ENCODE results near the gene RALGPS1.

RALGPS1 gene

DNA sequence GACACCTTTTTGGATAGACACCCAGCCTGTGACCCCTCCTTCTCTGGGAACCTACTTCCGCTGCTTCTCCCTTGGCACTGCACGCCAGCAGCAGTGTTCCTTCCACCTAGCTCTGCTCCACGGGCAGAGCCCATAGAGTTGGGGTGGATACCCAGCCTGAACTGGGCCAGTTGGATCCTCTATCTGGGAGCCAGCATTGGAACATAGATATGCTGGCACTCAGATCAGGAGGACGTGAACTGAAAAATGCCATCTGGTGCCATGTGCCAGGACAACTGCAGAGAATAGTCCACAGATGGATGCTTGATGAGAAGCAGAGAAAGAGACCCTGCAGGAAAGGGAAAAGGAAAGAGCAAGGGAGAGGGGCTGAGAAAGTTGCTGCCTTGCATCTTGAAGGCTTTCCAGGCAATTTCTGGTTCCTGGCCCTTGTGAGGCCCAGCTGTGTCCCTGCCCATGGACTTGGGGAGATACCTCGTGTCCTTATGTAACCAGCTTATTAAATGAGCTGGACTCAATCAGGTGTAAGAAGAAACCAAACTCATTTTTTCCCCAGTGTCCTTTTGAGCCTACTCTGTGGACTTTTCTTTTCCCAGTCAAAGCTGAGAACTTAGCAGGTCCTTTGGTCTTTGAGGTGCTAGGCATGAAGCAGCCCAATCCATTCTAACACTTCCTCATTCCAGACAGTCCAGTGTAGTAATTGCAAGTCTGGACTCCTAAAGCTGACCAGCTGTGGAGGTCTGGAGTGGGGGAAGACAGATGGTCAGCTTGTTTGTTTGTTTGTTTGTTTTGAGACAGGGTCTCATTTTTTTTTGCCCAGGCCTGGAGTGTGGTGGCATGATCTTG is 168.8 kb downstream of the RALGPS1 start:
- no peak for DNase-seq

DNA sequence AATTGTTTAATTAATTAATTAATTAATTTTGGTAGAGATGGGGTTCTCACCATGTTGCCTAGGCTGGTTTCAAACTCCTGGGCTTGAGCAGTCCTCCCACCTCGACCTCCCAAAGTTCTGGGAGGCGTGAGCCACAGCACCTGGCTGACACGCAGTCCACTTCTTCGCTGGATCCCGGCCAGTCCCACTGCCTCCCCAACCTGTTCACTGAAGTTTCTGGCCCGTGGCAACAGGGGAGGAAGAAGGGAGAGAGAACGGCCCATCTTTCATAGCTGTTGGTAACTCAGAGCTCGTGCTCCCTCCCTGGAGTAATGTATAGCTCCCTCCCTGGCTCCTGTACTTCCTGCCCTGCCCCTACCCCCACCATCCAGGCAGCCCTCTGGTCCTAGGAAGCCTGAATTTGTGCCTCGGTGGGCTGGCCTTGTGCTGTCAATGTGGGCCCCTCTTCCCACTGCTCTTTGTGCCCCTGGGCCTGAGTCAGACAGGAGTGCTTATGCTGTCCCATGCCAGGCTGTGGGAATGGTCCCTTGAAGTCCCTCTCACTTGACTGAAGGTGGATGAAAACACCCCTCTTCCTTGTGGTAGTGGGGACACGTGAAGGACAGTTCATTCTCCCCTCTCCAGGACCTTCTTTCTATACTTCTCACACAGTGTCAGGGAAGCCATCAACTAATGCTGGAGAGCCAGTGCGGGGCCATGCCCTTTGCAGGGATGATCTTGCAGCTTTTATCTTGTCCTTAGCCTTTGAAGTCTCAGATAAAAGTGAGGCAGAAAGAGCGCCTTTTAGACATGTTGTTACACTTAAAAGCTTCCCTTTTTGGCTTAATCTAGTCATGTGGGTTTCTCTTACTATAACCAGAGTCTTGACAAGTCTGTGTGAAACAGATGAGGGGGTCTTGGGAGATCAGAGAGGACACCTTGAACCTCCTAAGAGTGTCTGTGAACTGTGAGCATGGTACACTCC is 169.8 kb downstream of the RALGPS1 start:
- DNase-seq: no peak

DNA sequence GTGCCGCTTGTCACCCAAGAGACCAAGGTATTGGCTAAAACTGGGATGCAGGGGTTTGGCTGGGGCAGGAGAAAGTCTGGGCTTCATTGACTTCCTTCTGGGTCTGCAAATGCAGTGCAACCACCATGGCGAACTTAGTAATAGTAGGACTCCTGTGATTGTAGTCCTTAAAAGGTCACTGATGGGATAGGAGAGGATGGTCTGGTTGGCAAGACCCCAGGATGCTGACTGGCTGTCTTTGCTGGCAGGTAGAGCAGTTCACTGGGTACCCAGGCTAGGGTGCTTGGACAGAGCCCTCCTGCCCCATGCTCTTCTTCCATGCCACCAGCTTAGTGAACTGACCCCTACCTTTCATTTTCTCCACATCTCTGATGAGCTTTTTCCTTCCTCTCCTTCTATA is 170.6 kb downstream of the RALGPS1 start:
- no peak for DNase-seq

DNA sequence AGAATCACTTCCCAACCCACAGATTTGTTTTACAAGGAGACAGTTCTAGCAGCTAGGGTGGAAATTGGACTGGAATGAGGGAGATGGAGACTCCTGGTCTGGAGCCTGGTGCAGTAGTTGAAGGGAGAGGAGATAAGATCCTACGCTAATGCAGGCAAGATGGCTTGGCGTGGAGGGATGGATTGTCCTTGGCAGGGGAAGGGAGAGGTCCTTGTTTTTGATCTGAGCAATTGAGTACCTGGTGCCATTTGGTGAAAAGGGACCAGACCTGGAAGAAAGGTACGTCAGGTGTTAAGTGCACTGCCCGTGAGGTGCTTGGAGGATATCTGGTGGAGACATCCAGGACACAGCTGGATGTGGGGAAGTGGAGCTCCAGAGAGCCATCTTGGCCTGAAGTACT is 172.2 kb downstream of the RALGPS1 start:
- DNase-seq: no peak

DNA sequence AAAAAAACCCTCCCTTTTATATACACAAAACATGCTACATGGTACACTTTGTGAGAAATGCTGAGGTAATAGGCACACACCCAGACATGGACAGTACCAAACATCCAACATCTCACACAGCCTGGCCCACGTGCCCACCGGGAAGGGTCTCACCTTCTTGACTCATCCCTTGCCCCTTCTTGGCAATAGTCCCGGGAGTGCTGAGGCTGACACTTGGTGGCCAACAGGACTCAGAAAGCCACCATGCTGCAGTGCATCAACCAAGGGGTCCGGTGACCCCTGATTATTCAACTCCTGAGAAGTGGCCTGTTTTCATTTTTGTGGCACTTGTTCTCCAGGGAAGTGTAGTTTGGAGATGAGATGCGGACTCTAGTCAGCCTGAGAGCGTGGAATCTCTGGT is 172.8 kb downstream of the RALGPS1 start:
- DNase-seq: no peak

GRCh38 chr9:127087836-127088235 is 173.3 kb downstream of the RALGPS1 start:
- no peak for DNase-seq

DNA sequence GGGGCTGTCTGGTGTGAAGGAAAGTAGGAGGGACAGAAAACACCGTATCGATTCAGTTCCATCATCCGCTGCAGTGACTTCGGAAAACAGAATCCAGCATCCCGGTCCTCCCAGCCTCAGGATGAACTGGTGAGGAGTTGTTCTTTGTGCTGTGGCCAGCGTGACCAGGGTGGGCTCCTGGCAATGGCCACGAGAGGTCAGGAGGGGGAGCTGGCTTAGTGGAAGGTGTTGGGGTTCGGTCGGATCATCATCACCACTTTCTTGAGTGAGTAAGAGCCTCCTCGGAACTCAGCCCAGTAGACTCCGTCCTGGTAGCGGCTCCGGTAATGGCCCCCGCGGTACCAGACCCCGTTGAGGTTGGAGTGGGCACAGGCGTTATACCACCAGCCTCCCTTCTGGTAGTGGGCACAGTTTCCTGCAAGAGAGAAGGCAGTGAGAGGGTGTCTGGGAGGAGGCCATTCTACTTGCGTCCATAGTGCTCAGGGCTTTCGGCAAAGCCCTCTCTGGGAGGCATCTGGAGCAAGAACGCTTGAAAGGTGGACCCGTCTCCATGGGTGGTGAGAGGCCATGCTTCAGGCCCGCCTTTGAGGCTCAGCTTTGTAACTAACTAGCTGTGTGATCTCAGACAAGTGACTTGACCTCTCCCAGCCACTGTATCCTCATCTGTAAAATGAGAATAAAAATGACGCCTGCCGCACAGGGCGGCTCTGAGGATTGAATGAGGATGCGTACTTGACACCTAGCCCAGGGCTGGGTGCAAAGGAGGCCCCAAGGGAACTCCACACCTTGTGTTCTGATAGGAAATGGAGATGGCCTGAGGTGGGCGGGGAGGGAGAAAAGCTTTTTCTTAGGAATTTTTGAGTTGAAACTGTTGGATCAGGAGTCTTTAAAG is 174.4 kb downstream of the RALGPS1 start:
- no peak for DNase-seq

- DNase-seq: no peak
Measured at GRCh38 chr9:127089631-127090081, 175.1 kb downstream of the RALGPS1 start.

DNA sequence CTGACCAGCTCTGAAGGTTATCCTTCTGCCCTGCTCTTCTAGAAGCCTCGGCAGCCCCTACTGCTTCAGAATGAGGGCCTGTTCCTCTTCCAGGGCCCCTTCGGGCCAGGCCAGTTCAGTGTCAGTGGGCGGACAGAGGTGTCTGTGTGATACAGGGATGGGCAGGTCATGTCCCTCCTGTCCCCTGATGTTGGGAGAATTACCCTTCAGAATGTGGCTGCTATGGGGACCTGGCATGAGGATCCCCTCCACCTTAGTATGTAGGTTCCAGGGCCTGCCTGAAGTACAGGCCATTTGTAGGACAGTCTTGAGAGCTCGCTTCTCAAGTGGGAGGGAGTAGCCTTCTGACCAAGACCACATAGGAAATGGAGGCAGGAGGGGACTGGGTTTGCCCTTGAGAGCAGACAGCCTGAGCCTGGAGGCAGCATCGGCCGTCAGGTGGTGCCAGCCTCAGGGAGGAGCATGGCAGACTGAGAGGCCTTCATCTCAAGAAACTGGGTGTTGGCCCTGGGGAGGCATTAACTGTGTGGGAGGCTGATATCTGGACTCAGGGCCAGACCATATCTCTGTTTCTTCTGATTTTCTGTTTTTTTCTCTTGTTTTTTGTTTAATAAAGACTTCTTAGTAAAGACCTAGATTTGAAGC is 175.9 kb downstream of the RALGPS1 start:
- no peak for DNase-seq

DNA sequence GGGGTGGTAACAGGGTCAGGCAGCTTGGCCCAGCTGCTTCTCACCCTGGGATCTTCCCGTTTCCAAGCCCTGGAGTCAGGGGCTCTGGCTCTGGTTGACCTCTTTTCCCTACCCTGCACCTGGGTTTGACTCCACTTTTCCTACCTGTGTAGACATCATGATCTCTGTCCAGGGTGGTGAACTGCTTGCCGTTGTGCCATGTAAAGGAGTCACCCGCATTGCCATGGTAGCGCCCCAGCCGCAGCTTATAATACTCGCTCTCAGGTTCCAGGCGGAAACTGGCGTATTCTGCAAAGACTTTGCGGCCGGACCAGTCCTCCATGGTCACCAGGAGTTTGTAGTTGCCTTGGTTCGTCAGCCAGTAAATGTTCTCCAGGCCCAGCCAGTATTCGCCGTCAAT is 176.9 kb downstream of the RALGPS1 start:
- no peak for DNase-seq

GRCh38 chr9:127092041-127092608 is 177.5 kb downstream of the RALGPS1 start:
- no peak for DNase-seq

DNA sequence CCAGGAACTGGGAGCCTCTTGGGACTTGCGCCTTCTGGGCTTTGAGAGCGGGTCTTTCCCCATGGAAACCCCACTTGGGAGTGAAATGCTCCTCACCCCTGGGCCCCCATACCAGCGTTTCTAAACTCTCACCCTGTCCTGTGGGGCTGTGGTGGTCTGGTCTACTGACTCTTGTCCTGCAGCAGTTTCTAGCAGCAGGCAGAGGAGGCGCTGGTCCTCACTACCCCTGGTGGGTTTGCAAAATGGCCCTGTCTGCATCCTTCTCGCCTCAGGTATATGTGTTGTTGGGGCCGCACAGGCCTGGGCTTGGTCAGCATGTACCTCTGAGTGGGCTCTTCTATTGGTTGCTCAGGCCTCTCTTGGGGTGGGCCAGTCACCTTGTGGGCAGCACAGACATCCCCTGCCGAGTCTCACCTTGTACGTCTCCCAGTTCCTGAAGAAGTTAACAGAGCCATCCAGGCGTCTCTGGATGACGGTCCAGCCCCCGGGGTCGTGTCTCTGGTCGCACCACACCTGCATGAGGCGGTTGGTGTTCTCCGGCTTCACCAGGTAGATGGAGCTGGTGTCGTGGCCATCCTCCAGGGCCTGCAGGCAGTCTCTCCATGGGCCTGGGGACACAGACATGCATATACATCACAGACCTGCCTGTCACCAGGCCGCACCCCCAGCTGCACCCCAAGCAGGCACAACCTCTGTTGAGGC is 178.9 kb downstream of the RALGPS1 start:
- DNase-seq: no peak

DNA sequence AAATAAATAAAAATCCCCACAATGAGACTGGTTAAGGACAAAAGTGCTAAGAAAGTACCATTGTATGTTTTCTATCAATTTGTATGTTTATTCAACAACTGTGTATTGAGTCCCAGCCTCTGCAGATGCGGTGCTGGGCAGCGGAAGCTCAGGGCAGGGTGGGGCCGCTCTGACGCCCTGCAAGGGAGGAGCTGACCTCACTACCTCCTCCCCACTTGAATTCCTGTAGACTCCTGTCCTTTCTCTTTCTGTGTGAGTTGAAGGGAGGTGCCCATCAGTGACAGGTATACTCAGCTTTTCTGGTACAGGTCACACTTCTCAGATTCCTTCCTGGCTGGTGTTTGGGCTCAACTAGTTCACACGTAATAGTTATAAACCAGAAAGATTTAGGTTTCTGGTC is 180.8 kb downstream of the RALGPS1 start:
- DNase-seq: no peak

DNA sequence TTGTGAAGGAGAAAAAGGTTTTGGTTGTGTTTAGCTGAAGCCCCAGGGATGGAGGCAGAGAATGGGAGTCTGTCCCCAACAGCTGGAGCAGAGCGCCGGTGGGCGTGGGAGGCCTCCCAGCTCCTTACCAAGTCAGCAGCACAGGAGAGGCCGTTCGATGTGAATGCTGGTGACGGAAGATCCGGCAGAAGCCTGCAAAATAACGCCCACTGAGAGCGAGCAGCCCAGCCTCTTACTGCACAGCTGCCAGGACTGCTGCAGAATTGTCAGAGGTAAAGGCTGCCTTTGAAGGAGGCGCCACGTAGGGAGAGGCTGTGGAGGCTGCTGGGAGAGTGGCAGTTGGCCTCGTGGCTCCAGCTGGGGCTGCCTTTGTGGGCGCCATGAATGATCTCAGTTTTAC is 181.6 kb downstream of the RALGPS1 start:
- no peak for DNase-seq

GRCh38 chr9:127097683-127098082 is 183.1 kb downstream of the RALGPS1 start:
- DNase-seq: no peak

GRCh38 chr9:127098916-127099553 is 184.5 kb downstream of the RALGPS1 start:
- no peak for DNase-seq

GRCh38 chr9:127099664-127100063 is 185.1 kb downstream of the RALGPS1 start:
- DNase-seq: no peak

- no peak for DNase-seq
Measured at GRCh38 chr9:127102176-127102575, 187.6 kb downstream of the RALGPS1 start.

- no peak for DNase-seq
Measured at GRCh38 chr9:127102788-127103187, 188.2 kb downstream of the RALGPS1 start.

- no peak for DNase-seq
Measured at GRCh38 chr9:127104581-127105311, 190.2 kb downstream of the RALGPS1 start.

All from central memory CD4-positive, alpha-beta T cell (primary cell).